Measurements from ENCODE around the gene RFX7. TPM values are rescaled to one million over a fixed set of nuclear protein-coding genes. Genes with fewer than 3 reads are reported as not detected.

The RFX7 gene
- total and polyA plus RNA-seq, 2 of the 8 experiments (the other 6 are each of a cell fraction or from before 2014, with no cell fraction given), result 10.4 to 40.9 TPM

- H3K23ac ChIP-seq (ENCODE audit: insufficient read length), result no peak overlapping the region
- no peak overlapping the region for H2BK15ac ChIP-seq (ENCODE audit: low read length)
- no peak overlapping the region for H2AFZ ChIP-seq (ENCODE audit: low read length)
- ChIA-PET POLR2A (ENCODE audit: partially characterized antibody) (no interaction called here), CTCF (ENCODE audit: partially characterized antibody) (no interaction called here)
- no peak overlapping the region for H4K8ac ChIP-seq (ENCODE audit: extremely low read depth, insufficient read depth, low read length)
- no peak overlapping the region for H3K27ac ChIP-seq (ENCODE audit: low read depth, low read length)
- no peak overlapping the region for H4K91ac ChIP-seq (replicated peaks; ENCODE audit: insufficient read length, low read length)
- DNase-seq (ENCODE audit: low read depth in 1 of 2, low spot score in 2 of 2) (no peak), FAIRE-seq (no peak)
- H3K18ac ChIP-seq (ENCODE audit: extremely low read depth, low read length), result no peak overlapping the region
- H3K4ac ChIP-seq (replicated peaks; ENCODE audit: insufficient read length, low read depth, low read length), result no peak overlapping the region
- H2AK5ac ChIP-seq (ENCODE audit: low read depth, low read length), result no peak overlapping the region
- no peak overlapping the region for H2BK12ac ChIP-seq (ENCODE audit: low read depth, low read length)
- no peaks in the 10 kb centered on the region for H3K23me2 ChIP-seq (ENCODE audit: low read depth, low read length)
- no peak overlapping the region for H3K14ac ChIP-seq (ENCODE audit: insufficient read length)
- no peak overlapping the region for H2BK20ac ChIP-seq (ENCODE audit: low read length)
- H2BK5ac ChIP-seq (ENCODE audit: low read depth, low read length), result no peak overlapping the region
- WGBS, 2 experiments (ENCODE audit: extremely low coverage in 1 of 2, insufficient coverage in 1 of 2, insufficient read length in 1 of 2, insufficient replicate concordance in 2 of 2, low coverage in 1 of 2, low lambda C conversion rate in 2 of 2, missing lambda C conversion rate in 1 of 2), result 97% methylated on average over 3 of the region's 3 CpGs; no CpG with 5 or more reads in 1 of the 2 experiments
- no peaks in the 10 kb centered on the region for H3K27me3 ChIP-seq (replicated peaks in 1 of 4; ENCODE audit: control insufficient read depth in 3 of 4, extremely low read depth in 1 of 4, insufficient read depth in 3 of 4, low read length in 3 of 4)
- H3K36me3 ChIP-seq (ENCODE audit: control insufficient read depth in 2 of 4, insufficient read depth in 4 of 4, low read length in 3 of 4), result no peaks in the 10 kb centered on the region
- H3K4me2 ChIP-seq (ENCODE audit: insufficient read depth in 1 of 2, low read depth in 2 of 2, low read length in 2 of 2), result no peak overlapping the region
- no peak overlapping the region for H3K4me3 ChIP-seq (ENCODE audit: extremely low read depth in 1 of 4, insufficient read depth in 2 of 4, low read depth in 3 of 4, low read length in 4 of 4)
- H3K4me1 ChIP-seq (replicated peaks in 1 of 4; ENCODE audit: control insufficient read depth in 3 of 4, insufficient read depth in 4 of 4, low read length in 3 of 4), result peaks cover 0 to 3% (median 2%) of the 10 kb centered on the region in 4 experiments; a peak in 4 of 7 replicates
- H2BK120ac ChIP-seq (replicated peaks; ENCODE audit: low read depth, low read length), result no peak overlapping the region
- H3K9ac ChIP-seq (replicated peaks in 1 of 4; ENCODE audit: extremely low read depth in 1 of 4, low read depth in 3 of 4, low read length in 3 of 4), result no peak overlapping the region
- H3K56ac ChIP-seq (replicated peaks; ENCODE audit: insufficient read length, low read depth, low read length), result no peak overlapping the region
- H4K5ac ChIP-seq (ENCODE audit: insufficient read length, low read depth, low read length), result no peak overlapping the region
- H3K79me1 ChIP-seq (ENCODE audit: low read depth, low read length), result no peaks in the 10 kb centered on the region
- no peaks in the 10 kb centered on the region for H4K20me1 ChIP-seq (replicated peaks in 1 of 2; ENCODE audit: control insufficient read depth in 1 of 2, insufficient read depth in 2 of 2, low read length in 2 of 2)
- no peaks in the 10 kb centered on the region for H3K79me2 ChIP-seq (ENCODE audit: control insufficient read depth in 1 of 2, insufficient read depth in 2 of 2, low read length in 2 of 2)
- H3K9me3 ChIP-seq (ENCODE audit: insufficient read depth in 2 of 2, low read depth in 1 of 2, low read length in 1 of 2), result no peaks in the 10 kb centered on the region
- TF ChIP-seq GABPA (IDR thresholded peaks at IDR 0.05; ENCODE audit: borderline replicate concordance, insufficient read depth, low read length) (no peak), SP4 (IDR thresholded peaks at IDR 0.05; ENCODE audit: low read length) (no peak), POLR2A (IDR thresholded peaks at IDR 0.05; ENCODE audit: control extremely low read depth in 1 of 2, low read depth in 2 of 2, low read length in 2 of 2) (no peak), SIRT6 (IDR thresholded peaks at IDR 0.05; ENCODE audit: low read length) (no peak), SRF (IDR thresholded peaks at IDR 0.05; ENCODE audit: low read depth, low read length) (no peak), RAD21 (IDR thresholded peaks at IDR 0.05 in 1 of 2, conservative IDR thresholded peaks at IDR 0.05 in 1 of 2; ENCODE audit: low read depth in 2 of 2, low read length in 2 of 2) (no peak), TEAD4 (IDR thresholded peaks at IDR 0.05; ENCODE audit: low read depth, low read length) (no peak), YY1 (IDR thresholded peaks at IDR 0.05; ENCODE audit: low read depth, low read length) (no peak), TAF1 (IDR thresholded peaks at IDR 0.05; ENCODE audit: low read depth, low read length) (no peak), BRCA1 (IDR thresholded peaks at IDR 0.05; ENCODE audit: low read depth, low read length) (no peak)
Observed at GRCh38 chr15:56038015-56038414, 205.7 kb downstream of the RFX7 start.

All from H1 (cell line).